Effector CD8-positive, alpha-beta T cell (primary cell): Measurements from ENCODE around the gene MICAL2.

Experiments
- DNase-seq: peaks from one replicate; lab custom pipeline; 2025; lab: John Stamatoyannopoulos, UW

MICAL2 gene

GRCh38 chr11:12246147-12246546 lies 135.8 kb downstream of the MICAL2 start:
- DNase-seq = no peak

GRCh38 chr11:12246989-12247388 lies 136.6 kb downstream of the MICAL2 start:
- DNase-seq = no peak

- DNase-seq = no peak
Observed at GRCh38 chr11:12247543-12248254, 137.3 kb downstream of the MICAL2 start.

GRCh38 chr11:12248330-12248729 lies 137.9 kb downstream of the MICAL2 start:
- no peak for DNase-seq

- no peak for DNase-seq
Observed at GRCh38 chr11:12249590-12250260, 139.3 kb downstream of the MICAL2 start.

- no peak for DNase-seq
Observed at GRCh38 chr11:12251666-12252560, 141.5 kb downstream of the MICAL2 start.

GRCh38 chr11:12253843-12254281 lies 143.5 kb downstream of the MICAL2 start:
- DNase-seq = no peak

GRCh38 chr11:12258451-12258850 lies 148.1 kb downstream of the MICAL2 start:
- DNase-seq = no peak

GRCh38 chr11:12259956-12260355 lies 149.6 kb downstream of the MICAL2 start:
- no peak for DNase-seq

GRCh38 chr11:12260731-12261521 lies 150.5 kb downstream of the MICAL2 start:
- DNase-seq = no peak

GRCh38 chr11:12261551-12261950 lies 151.2 kb downstream of the MICAL2 start:
- DNase-seq = no peak

- no peak for DNase-seq
Observed at GRCh38 chr11:12263141-12263693, 152.8 kb downstream of the MICAL2 start.

GRCh38 chr11:12264361-12264760 lies 154.0 kb downstream of the MICAL2 start:
- DNase-seq = no peak

- no peak for DNase-seq
Observed at GRCh38 chr11:12266132-12266531, 155.7 kb downstream of the MICAL2 start.

GRCh38 chr11:12266943-12267342 lies 156.6 kb downstream of the MICAL2 start:
- DNase-seq = no peak

- no peak for DNase-seq
Observed at GRCh38 chr11:12267921-12268320, 157.5 kb downstream of the MICAL2 start.

- no peak for DNase-seq
Observed at GRCh38 chr11:12269104-12269441, 158.7 kb downstream of the MICAL2 start.

GRCh38 chr11:12269446-12270214 lies 159.2 kb downstream of the MICAL2 start:
- DNase-seq = no peak

- no peak for DNase-seq
Observed at GRCh38 chr11:12270215-12270797, 159.9 kb downstream of the MICAL2 start.

GRCh38 chr11:12270817-12271216 lies 160.4 kb downstream of the MICAL2 start:
- DNase-seq = no peak
